ENCODE measurements around the gene MTUS2. TPM values are rescaled to one million over a fixed set of nuclear protein-coding genes. Genes with fewer than 3 reads are reported as not detected.

MTUS2 gene
- total RNA-seq, 1 donor from 2014 or later: 0.67 TPM

GRCh38 chr13:29540334-29540733 lies 720.2 kb downstream of the MTUS2 start:
- H3K4me3 ChIP-seq: no peak overlapping the region
- H3K79me2 ChIP-seq (ENCODE audit: low read depth): peaks cover 22% of the 10 kb centered on the region

GRCh38 chr13:29540799-29541198 lies 720.7 kb downstream of the MTUS2 start:
- Mint-ChIP-seq H3K4me1 (peaks cover 27% of the 10 kb centered on the region), H3K27me3 (ENCODE audit: insufficient read depth, low read depth) (peaks cover 2% of the 10 kb centered on the region), H3K9me3 (no peaks in the 10 kb centered on the region), H3K36me3 (peaks cover 23% of the 10 kb centered on the region), H3K4me3 (no peak overlapping the region), H3K27ac (no peak overlapping the region)
- H3F3A ChIP-seq (ENCODE audit: low read depth): no peaks in the 10 kb centered on the region
- H3K36me3 ChIP-seq: no peaks in the 10 kb centered on the region
- no peaks in the 10 kb centered on the region for H3K27me3 ChIP-seq
- H3K9me3 ChIP-seq (ENCODE audit: low read depth): no peaks in the 10 kb centered on the region
- H3K4me1 ChIP-seq: peaks cover 8% of the 10 kb centered on the region
- no peak overlapping the region for H3K27ac ChIP-seq
- no peaks in the 10 kb centered on the region for H4K20me1 ChIP-seq (ENCODE audit: low read depth)
- DNase-seq (ENCODE audit: low spot score): no peak
- H3K9ac ChIP-seq: no peak overlapping the region
- peaks cover 27% of the 10 kb centered on the region for H3K79me2 ChIP-seq (ENCODE audit: low read depth)
- no peak for TF ChIP-seq EZH2 (IDR thresholded peaks at IDR 0.05)
- H3K4me3 ChIP-seq: no peak overlapping the region
- no peak overlapping the region for H3K4me2 ChIP-seq
- H2AFZ ChIP-seq (replicated peaks): no peak overlapping the region

More at GRCh38 chr13:29540334-29540733, 720.2 kb downstream of the MTUS2 start:
- no peak overlapping the region for H3K4me3 Mint-ChIP-seq
- H3K27me3 Mint-ChIP-seq (ENCODE audit: insufficient read depth, low read depth): peaks cover 2% of the 10 kb centered on the region
- H3K4me1 ChIP-seq: peaks cover 8% of the 10 kb centered on the region
- H3K9me3 ChIP-seq (ENCODE audit: low read depth): no peaks in the 10 kb centered on the region
- no peak overlapping the region for H3K27ac Mint-ChIP-seq
- H3K36me3 ChIP-seq: no peaks in the 10 kb centered on the region
- no peak for TF ChIP-seq EZH2 (IDR thresholded peaks at IDR 0.05)
- H3K27ac ChIP-seq: no peak overlapping the region
- no peak overlapping the region for H2AFZ ChIP-seq (replicated peaks)
- H4K20me1 ChIP-seq (ENCODE audit: low read depth): no peaks in the 10 kb centered on the region
- peaks cover 32% of the 10 kb centered on the region for H3K4me1 Mint-ChIP-seq
- H3K36me3 Mint-ChIP-seq: peaks cover 23% of the 10 kb centered on the region
- H3K4me2 ChIP-seq: no peak overlapping the region
- H3F3A ChIP-seq (ENCODE audit: low read depth): no peaks in the 10 kb centered on the region
- no peak overlapping the region for H3K9ac ChIP-seq
- H3K27me3 ChIP-seq: no peaks in the 10 kb centered on the region
- no peak for DNase-seq (ENCODE audit: low spot score)
- no peaks in the 10 kb centered on the region for H3K9me3 Mint-ChIP-seq

DNA sequence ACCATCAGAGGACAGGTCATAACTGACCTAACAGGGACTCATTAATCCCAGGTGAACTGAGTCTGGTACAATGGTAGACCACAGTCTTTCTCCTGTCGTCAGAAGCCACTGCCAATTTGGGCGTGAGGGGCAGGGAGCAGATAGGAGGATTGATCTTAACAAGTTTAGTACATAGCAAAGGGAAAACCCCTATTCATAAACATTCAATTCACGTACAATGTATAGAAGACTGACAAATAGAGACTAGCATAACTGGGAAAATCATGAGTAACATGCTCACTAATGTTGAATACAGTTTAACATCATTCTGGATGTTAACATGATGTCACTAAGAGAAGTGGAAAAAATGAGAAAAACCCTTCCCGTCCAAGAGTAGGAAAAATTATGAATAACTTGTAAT lies 721.3 kb downstream of the MTUS2 start:
- Histone ChIP-seq H3K79me2 (ENCODE audit: low read depth) (peaks cover 31% of the 10 kb centered on the region), H3K4me1 (peaks cover 8% of the 10 kb centered on the region), H3K9me3 (ENCODE audit: low read depth) (no peaks in the 10 kb centered on the region), H3K4me3 (no peak overlapping the region), H4K20me1 (ENCODE audit: low read depth) (no peaks in the 10 kb centered on the region), H3K27me3 (no peaks in the 10 kb centered on the region), H2AFZ (replicated peaks) (no peak overlapping the region), H3K9ac (no peak overlapping the region), H3K36me3 (no peaks in the 10 kb centered on the region), H3F3A (ENCODE audit: low read depth) (no peaks in the 10 kb centered on the region), H3K4me2 (no peak overlapping the region), H3K27ac (no peak overlapping the region)
- H3K9me3 Mint-ChIP-seq: no peaks in the 10 kb centered on the region
- H3K4me1 Mint-ChIP-seq: peaks cover 27% of the 10 kb centered on the region
- H3K36me3 Mint-ChIP-seq: peaks cover 20% of the 10 kb centered on the region
- H3K27ac Mint-ChIP-seq: peak overlapping the region; percentile 48
- no peak for DNase-seq (ENCODE audit: low spot score)
- H3K27me3 Mint-ChIP-seq (ENCODE audit: insufficient read depth, low read depth): peaks cover 2% of the 10 kb centered on the region
- H3K4me3 Mint-ChIP-seq: no peak overlapping the region
- no peak for TF ChIP-seq CTCF (IDR thresholded peaks at IDR 0.05)
- no peak for TF ChIP-seq EZH2phosphoT487 (IDR thresholded peaks at IDR 0.05)
- no peak for TF ChIP-seq EZH2 (IDR thresholded peaks at IDR 0.05)

- Histone ChIP-seq H3K4me3 (no peak overlapping the region), H3K4me1 (peaks cover 12% of the 10 kb centered on the region), H3K27me3 (no peaks in the 10 kb centered on the region), H3K79me2 (ENCODE audit: low read depth) (peaks cover 35% of the 10 kb centered on the region), H3K4me2 (no peak overlapping the region), H2AFZ (replicated peaks) (no peak overlapping the region), H3F3A (ENCODE audit: low read depth) (no peaks in the 10 kb centered on the region), H3K9me3 (ENCODE audit: low read depth) (no peaks in the 10 kb centered on the region), H3K36me3 (no peaks in the 10 kb centered on the region), H4K20me1 (ENCODE audit: low read depth) (no peaks in the 10 kb centered on the region), H3K27ac (no peak overlapping the region), H3K9ac (no peak overlapping the region)
- Mint-ChIP-seq H3K4me3 (no peak overlapping the region), H3K9me3 (no peaks in the 10 kb centered on the region), H3K36me3 (peaks cover 20% of the 10 kb centered on the region), H3K27ac (peak overlapping the region; percentile 22), H3K4me1 (peaks cover 36% of the 10 kb centered on the region), H3K27me3 (ENCODE audit: insufficient read depth, low read depth) (peaks cover 2% of the 10 kb centered on the region)
- DNase-seq (ENCODE audit: low spot score): no peak
- TF ChIP-seq CTCF (IDR thresholded peaks at IDR 0.05) (no peak), EZH2 (IDR thresholded peaks at IDR 0.05) (no peak), EZH2phosphoT487 (IDR thresholded peaks at IDR 0.05) (no peak)
Measured at GRCh38 chr13:29542381-29542780, 722.2 kb downstream of the MTUS2 start.

Measured in neural progenitor cell (in vitro differentiated cells).